GM12874 (cell line): ENCODE data around the gene TTC7B.

Source experiments
- TF ChIP-seq, protein P1 (sequence below): IDR thresholded peaks from 2 replicates; pipeline ENCODE4 v1.5.1; 2011; ENCODE audit warnings: low read depth, mild to moderate bottlenecking, control low read depth, low read length, moderate library complexity; ENCODE audit not compliant: insufficient read depth

TTC7B gene

DNA sequence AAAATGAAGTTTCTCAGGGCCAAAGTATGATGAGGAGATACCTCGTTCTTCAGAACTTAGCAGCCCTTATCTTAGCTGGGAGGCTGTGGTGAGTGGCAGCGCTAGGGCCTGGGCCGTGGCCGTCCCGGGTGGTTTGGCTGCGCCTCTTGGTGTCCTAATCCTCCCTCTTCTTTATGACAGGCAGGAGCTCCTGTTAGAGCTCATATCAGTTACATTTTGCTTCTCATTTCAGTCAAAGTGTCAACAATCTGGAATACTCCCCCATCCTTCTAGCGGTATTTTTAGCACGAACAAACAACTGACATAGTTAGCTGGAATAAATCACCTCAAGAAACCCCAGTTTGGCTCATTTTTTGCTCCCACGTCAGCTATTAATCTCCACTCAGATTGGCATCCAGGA is 188.8 kb downstream of the TTC7B start:
- TF ChIP-seq, protein P1, sequence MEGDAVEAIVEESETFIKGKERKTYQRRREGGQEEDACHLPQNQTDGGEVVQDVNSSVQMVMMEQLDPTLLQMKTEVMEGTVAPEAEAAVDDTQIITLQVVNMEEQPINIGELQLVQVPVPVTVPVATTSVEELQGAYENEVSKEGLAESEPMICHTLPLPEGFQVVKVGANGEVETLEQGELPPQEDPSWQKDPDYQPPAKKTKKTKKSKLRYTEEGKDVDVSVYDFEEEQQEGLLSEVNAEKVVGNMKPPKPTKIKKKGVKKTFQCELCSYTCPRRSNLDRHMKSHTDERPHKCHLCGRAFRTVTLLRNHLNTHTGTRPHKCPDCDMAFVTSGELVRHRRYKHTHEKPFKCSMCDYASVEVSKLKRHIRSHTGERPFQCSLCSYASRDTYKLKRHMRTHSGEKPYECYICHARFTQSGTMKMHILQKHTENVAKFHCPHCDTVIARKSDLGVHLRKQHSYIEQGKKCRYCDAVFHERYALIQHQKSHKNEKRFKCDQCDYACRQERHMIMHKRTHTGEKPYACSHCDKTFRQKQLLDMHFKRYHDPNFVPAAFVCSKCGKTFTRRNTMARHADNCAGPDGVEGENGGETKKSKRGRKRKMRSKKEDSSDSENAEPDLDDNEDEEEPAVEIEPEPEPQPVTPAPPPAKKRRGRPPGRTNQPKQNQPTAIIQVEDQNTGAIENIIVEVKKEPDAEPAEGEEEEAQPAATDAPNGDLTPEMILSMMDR, result no peak

DNA sequence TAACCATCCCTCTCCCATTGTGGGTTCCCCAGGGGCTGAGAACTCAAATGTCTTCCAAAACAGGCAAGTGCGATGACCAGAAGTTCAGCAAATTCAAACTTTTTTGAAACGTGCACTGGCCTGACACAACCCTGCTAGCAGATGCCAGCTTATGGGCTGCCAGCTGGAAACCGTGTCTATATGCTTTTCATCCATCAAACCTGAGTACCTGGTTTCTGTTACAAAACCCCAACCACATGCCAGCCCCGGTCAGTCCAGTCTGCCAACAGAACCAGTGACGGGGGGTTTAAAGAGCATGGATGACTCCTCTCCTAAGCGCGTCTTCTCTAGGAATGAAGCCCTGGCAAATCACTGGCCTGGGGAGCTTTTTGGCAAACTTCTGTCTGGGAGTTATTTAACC is 189.7 kb downstream of the TTC7B start:
- TF ChIP-seq, protein P1, result no peak

DNA sequence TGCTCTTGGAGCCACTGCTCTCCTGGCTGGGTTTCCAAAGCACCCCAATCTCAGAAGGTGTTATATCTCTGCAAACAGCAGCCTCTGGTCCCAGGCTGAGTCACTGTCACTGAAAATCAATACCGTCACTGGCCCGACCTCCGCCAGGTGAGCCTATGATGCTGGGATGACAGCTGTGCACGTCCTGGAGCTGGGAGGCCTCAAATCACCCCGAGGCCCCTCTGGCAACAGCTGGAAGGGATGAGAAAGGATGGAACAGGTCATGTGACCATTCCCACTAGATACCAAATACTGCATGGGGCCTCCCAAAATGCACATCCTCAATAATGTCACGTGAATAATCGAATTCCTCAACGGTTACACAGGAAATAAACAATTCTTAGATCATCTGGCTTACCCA is 190.8 kb downstream of the TTC7B start:
- TF ChIP-seq, protein P1, result no peak

DNA sequence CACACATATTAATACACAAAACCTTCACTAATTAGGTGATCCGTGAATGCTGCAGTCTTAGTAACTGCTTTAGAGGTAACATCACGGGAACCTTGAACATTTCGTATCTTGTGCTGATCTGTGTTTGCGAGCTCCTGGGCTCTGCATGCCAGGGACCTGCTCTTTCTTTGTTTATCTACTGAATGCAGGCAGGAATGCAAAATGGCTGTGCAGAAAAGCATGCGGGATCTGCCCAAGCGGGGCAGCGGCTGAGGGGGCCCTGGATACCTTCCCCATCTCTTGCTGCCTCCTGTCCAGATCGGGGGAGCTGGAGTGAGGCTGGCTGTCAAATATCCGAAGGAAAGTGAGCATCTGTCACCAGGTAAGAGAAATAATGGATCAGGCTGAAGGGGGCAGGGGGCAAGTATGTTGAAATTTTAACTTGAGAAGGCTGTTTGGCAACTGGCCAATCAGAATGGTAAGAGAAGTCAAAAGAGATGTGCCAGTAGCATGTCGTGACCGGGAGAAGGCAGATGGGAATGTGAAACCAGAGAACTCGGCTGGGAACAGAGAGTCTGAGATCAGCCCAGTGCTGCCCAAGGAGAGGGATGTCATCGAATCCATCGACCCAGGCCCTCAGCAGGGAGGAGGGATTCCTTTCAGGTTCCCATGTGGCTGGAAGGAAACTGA is 191.4 kb downstream of the TTC7B start:
- TF ChIP-seq, protein P1, result no peak

DNA sequence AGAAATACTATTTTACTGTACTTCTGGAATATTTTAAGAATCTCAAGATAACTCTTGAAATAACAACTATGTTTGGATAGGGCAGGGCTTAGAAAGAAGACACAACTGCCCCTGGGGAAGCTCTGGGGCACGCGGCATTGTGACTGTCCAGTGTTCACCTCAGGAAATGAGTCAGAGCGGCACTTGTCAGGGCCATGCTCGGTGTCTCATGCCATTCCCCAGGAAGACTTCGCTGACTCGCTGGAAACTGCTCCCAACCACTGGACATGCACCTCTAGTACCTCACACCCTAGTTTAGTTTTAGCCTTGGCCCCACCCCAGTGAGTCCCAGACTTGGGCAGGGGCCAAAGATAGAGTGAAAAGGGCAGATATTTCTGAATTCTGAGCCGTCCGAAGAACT is 192.0 kb downstream of the TTC7B start:
- TF ChIP-seq, protein P1, result no peak

DNA sequence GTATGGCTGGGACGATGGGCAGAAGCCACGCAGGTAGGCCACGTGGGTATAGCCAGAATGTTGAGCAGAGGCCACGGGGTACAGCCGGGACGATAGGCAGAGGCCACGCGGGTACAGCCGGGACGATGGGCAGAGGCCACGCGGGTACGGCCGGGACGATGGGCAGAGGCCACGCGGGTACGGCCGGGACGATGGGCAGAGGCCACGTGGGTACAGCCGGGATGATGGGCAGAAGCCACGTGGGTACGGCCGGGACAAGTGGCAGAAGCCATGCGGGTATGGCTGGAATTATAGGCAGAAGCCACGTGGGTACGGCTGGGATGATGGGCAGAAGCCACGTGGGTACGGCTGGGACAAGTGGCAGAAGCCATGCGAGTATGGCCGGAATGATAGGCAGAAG is 195.0 kb downstream of the TTC7B start:
- TF ChIP-seq, protein P1, result no peak

DNA sequence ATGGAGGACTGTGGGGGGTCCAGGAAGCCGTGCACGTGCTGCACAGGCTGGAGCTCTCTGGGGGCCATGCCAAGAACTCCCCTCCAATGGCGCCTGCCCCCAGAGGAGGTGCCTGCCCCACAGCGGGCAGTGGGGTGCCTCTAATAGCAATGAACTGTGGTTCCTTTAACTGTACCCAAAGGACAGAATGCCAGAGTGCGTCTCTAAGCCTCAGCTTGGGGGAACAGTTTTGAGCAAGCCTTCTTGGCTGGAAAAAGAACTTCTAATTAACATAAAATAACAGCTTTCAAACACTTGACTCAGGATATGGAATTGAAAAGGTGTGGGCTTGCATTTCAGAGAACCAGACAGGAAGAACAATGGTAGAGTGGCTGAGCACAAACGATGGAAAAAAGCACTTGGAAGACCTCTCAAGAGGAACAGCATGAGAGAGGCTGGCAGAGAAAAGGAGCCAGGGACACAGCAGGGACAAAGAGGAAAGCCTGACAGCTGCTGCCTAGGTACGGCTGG is 195.6 kb downstream of the TTC7B start:
- TF ChIP-seq, protein P1, result no peak
